Activated naive CD8-positive, alpha-beta T cell treated with anti-CD3 and anti-CD28 coated beads, Interleukin-2, amount 50 U/mL, for 24 hours (primary cell): ENCODE results near the gene VPS37C.

Experiments used
- ATAC-seq: fragments of 150-1000 bp; cut with Tn5 transposase; one replicate; pipeline ENCODE4 v1.10.0; 2021
- DNase-seq: peaks from one replicate; pipeline ENCODE4 v3.0.0; 2021
- H3K27ac Mint-ChIP-seq: one replicate; pipeline ENCODE4 v1.8.0; 2021; ENCODE audit warnings: mild to moderate bottlenecking, mixed read lengths
- H3K27me3 Mint-ChIP-seq: one replicate; pipeline ENCODE4 v1.8.0; 2021; ENCODE audit warnings: mixed read lengths
- H3K36me3 Mint-ChIP-seq: one replicate; pipeline ENCODE4 v1.8.0; 2021; ENCODE audit warnings: low read depth, mixed read lengths
- H3K4me1 Mint-ChIP-seq: one replicate; pipeline ENCODE4 v1.8.0; 2021; ENCODE audit warnings: mixed read lengths
- H3K4me3 Mint-ChIP-seq: one replicate; pipeline ENCODE4 v1.8.0; 2021; ENCODE audit warnings: mild to moderate bottlenecking, moderate library complexity, mixed read lengths
- H3K9me3 Mint-ChIP-seq: one replicate; pipeline ENCODE4 v1.8.0; 2021; ENCODE audit warnings: mixed read lengths

Gene VPS37C

DNA sequence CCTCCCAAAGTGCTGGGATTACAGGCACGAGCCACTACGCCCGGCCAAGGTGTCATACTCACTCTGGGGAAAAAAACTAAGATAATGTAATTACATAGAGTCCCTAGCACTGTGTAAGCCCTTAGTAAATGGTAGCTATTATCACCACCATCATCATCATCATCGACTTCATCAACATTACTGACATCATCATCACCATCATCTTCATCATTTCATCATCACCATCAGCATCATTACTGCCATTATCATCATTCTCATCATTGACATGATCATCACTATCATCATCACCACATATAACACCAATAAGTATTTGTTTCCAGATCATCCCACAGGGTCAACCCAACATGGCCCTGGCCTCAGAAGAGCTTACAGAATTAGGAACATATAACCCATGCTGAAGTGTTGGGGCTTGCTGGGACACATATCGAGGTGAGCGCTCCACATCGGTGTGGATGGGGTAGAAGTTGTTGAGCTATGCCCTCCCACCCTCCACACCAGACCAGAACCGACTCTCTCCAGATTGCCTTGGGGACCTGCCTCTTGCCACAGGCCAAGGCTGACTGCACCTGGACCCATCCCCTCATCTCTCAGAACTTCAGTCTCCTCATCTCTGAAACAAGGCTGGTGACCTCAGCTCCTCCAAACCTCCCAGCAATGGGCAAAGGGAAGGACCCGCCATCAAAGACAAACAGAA, 73.7 kb downstream of the VPS37C start:
- DNase-seq (no peak), ATAC-seq (no peak)
- peaks cover 5% of the 10 kb centered on the region for H3K9me3 Mint-ChIP-seq
- H3K36me3 Mint-ChIP-seq = peaks cover 18% of the 10 kb centered on the region
- peaks cover 61% of the 10 kb centered on the region for H3K4me1 Mint-ChIP-seq
- H3K4me3 Mint-ChIP-seq = peak overlapping the region; percentile 4
- H3K27me3 Mint-ChIP-seq = no peaks in the 10 kb centered on the region
- no peak overlapping the region for H3K27ac Mint-ChIP-seq

DNA sequence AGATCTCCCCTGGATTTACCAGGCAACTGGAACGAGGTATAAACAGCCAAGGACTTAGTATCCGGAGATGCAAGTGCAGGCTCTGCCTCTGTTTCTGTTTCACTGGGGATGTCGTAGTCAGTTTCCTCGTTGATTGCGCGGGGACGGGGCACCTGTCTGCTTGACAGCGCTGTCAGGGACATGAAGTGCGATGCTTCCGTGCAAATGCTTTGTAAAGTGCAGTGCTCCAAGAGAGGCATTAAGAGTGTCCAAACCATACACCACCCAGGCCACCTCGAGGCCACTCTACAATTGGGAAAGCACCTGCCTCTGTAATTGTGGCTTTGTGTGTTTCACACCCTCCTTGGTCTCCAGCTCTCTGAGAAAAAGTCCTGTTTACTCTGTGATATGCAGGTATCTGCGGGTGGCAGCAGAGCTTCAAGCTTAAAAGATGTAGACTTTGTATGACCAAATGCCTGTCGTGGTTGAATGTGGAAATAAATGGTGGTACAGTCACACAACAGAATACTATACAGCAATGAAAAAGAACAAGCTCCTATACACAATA, 77.6 kb downstream of the VPS37C start:
- Mint-ChIP-seq H3K27ac (peak overlapping the region; percentile 85), H3K36me3 (peaks cover 14% of the 10 kb centered on the region), H3K4me3 (peak overlapping the region; percentile 79), H3K27me3 (no peaks in the 10 kb centered on the region), H3K9me3 (peaks cover 5% of the 10 kb centered on the region), H3K4me1 (peaks cover 69% of the 10 kb centered on the region)
- DNase-seq (peak; percentile 52), ATAC-seq (peak; percentile 74)

DNA sequence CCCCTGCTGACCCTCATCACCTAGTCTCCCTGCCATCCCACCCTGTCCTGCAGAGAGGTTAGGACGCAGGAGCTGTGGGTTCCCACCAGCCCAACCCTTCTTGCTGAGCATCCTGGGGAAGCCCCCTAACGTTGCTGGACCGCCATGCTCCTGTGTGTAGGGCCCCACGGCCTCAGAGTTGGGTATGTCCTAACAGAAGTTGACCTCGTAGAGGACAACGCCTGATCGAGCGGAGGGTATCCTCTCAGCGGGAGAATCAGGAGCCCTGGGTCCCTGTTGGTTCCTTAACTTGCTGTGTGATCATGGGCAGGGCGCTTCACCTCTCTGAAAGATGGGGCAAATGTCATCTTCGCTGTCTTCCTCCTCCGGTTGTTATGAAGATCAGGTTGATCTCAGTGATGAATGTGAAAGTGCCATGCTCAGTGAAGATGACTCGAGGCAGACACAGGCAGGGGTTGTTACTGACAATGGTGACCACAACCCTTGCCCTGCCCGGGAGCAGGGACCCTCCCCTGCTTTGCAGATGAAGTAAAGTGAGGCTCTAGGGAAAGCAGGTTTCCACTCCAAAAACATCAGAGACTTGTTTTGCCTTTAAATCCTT, 78.2 kb downstream of the VPS37C start:
- Mint-ChIP-seq H3K4me1 (peaks cover 72% of the 10 kb centered on the region), H3K36me3 (peaks cover 14% of the 10 kb centered on the region), H3K9me3 (peaks cover 5% of the 10 kb centered on the region), H3K27me3 (no peaks in the 10 kb centered on the region), H3K4me3 (peak overlapping the region; percentile 79), H3K27ac (peak overlapping the region; percentile 85)
- peak; percentile 46 for DNase-seq
- peak; percentile 70 for ATAC-seq

DNA sequence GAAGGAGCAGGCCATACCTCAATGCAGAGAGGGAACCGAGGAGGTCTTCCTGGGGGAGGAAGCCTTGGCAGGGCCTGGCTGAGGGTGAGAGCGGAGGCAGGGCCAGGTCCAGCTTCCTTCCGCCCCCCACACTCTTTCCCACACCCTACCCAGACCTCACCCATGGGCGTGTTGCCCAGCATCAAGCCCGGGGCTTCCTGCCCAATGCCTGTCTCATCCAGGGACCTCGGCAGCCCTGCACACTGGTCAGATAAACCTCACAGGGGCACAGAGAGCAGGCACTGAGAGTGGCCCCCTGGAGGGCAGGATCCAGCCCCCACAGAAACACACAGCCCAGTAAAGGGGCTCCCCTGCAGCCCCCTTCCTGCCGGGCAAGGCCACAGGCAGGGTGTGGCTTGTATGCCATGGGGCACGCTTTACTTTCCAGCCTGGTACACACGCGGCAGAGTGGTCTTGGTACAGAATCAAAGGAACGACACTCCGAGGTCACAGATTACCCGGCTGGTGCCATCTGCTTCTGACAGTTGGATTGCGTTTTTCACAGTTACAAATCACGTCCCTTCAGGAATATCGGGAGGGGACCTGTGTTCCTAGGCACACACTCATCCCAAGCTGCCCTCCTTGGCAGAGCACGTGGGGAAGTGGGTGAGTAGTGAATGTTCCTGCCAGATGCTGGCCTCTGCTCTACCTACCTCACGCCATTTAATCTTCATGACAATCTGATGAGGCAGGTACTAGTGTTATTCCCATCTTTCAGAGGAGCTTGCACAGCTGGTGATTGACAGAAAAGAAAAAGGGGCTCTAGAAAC, 79.0 kb downstream of the VPS37C start:
- peak overlapping the region; percentile 85 for H3K27ac Mint-ChIP-seq
- no peak for ATAC-seq
- DNase-seq = no peak
- peaks cover 73% of the 10 kb centered on the region for H3K4me1 Mint-ChIP-seq
- H3K36me3 Mint-ChIP-seq = peaks cover 10% of the 10 kb centered on the region
- peak overlapping the region; percentile 79 for H3K4me3 Mint-ChIP-seq
- H3K27me3 Mint-ChIP-seq = no peaks in the 10 kb centered on the region
- H3K9me3 Mint-ChIP-seq = peaks cover 5% of the 10 kb centered on the region

DNA sequence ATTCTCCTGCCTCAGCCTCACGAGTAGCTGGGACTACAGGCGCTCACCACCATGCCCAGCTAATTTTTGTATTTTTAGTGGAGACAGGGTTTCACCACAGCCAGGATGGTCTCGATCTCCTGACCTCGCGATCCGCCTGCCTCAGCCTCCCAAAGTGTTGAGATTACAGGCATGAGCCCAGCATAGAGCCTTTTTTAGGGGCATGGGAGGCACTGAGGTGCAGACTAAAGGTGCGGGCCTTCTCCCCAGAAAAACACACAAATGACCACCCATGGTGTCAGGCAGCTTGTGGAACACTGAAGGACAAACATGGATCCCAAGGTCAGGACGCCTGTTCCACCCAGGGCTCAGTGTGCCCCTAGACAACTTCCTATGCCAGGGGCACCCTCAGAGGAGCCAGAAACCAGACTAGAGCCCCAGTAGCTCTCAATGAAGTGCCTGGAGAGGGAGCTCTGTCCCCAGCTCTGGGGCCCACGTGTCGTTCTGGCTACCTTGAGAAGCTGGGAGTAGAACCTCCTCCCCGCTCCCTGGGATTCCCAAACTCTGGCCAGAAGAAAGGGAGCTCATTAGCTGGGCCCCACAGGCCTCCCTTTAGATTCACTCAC, 80.1 kb downstream of the VPS37C start:
- peak overlapping the region; percentile 85 for H3K27ac Mint-ChIP-seq
- ATAC-seq (no peak), DNase-seq (no peak)
- peaks cover 78% of the 10 kb centered on the region for H3K4me1 Mint-ChIP-seq
- no peaks in the 10 kb centered on the region for H3K27me3 Mint-ChIP-seq
- peaks cover 10% of the 10 kb centered on the region for H3K36me3 Mint-ChIP-seq
- peak overlapping the region; percentile 79 for H3K4me3 Mint-ChIP-seq
- peaks cover 5% of the 10 kb centered on the region for H3K9me3 Mint-ChIP-seq

DNA sequence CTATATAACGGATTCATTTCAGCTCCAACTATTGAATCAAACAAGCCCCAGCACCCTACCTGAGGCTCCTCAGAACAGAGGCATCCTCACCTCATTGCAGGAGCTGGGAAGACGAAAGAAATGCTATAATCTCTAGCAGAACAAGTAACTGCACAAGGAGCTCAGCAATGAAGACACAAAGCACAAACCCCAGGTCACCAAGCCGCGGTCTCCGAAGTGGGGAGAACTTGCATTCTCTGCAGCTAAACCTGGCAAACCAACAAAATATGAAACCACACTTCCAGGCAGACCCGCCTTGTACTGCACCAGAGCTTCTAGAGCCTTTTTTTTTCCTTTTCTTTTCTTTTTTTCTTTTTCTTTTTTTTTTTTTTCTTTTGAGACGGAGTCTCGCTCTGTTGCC, 80.7 kb downstream of the VPS37C start:
- H3K27me3 Mint-ChIP-seq = no peaks in the 10 kb centered on the region
- H3K4me3 Mint-ChIP-seq = peak overlapping the region; percentile 79
- peaks cover 10% of the 10 kb centered on the region for H3K36me3 Mint-ChIP-seq
- DNase-seq (no peak), ATAC-seq (no peak)
- peaks cover 5% of the 10 kb centered on the region for H3K9me3 Mint-ChIP-seq
- peak overlapping the region; percentile 85 for H3K27ac Mint-ChIP-seq
- peaks cover 84% of the 10 kb centered on the region for H3K4me1 Mint-ChIP-seq
